PC-3 (cell line): ENCODE measurements around the gene S100A16.

ENCODE experiments used
- EZH2 ChIP-seq: fragments of 300-600 bp; sonication (generic); IDR thresholded peaks from one replicate; pipeline ENCODE4 v1.6.1; 2017; ENCODE audit warnings: antibody characterized with exemption, mild to moderate bottlenecking, low read length; ENCODE audit not compliant: unreplicated experiment
- EZH2phosphoT487 ChIP-seq: fragments of 300-600 bp; sonication (generic); IDR thresholded peaks from 2 replicates; pipeline ENCODE4 v1.6.1; 2018; ENCODE audit warnings: mild to moderate bottlenecking, antibody characterized with exemption, low read length, borderline replicate concordance
- TF ChIP-seq, protein P1 (sequence below): fragments of 300-600 bp; sonication (generic); conservative IDR thresholded peaks from 2 replicates; pipeline ENCODE4 v1.5.1; 2017; ENCODE audit warnings: antibody characterized with exemption, low read depth, mild to moderate bottlenecking, low read length

DNA sequence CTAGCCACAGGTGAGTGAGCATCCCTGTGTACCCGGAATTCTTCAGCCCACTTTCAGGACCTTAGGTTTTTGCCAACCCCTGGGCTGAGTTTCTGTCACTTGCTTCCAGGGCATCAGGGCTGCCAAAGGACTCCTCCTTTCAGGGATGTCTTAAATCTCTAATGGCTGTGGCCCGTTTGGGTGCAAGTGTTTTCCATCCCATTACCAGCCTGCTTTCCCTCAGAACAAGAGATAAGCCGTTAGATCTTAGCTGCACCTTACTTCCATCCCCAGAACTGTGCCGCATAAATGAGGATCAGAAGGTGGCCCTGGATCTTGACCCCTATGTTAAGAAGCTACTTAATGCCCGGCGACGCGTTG, 46.2 kb upstream of the S100A16 start:
- TF ChIP-seq, protein P1, sequence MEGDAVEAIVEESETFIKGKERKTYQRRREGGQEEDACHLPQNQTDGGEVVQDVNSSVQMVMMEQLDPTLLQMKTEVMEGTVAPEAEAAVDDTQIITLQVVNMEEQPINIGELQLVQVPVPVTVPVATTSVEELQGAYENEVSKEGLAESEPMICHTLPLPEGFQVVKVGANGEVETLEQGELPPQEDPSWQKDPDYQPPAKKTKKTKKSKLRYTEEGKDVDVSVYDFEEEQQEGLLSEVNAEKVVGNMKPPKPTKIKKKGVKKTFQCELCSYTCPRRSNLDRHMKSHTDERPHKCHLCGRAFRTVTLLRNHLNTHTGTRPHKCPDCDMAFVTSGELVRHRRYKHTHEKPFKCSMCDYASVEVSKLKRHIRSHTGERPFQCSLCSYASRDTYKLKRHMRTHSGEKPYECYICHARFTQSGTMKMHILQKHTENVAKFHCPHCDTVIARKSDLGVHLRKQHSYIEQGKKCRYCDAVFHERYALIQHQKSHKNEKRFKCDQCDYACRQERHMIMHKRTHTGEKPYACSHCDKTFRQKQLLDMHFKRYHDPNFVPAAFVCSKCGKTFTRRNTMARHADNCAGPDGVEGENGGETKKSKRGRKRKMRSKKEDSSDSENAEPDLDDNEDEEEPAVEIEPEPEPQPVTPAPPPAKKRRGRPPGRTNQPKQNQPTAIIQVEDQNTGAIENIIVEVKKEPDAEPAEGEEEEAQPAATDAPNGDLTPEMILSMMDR = no peak
- no peak for TF ChIP-seq EZH2
- TF ChIP-seq EZH2phosphoT487 = no peak
